BLaER1 treated with 17β-estradiol and CSF1 and Interleukin-3, amounts not matched to agents 10 nM and 100 nM (cell line): ENCODE data around the gene ADGRB3.
A peak's percentile ranks its signal among the peaks of the same experiment; 100 is the strongest.

ENCODE experiments used
- H3K27ac ChIP-seq, 11 experiments: shearing (Covaris generic); formaldehyde crosslinking; 2 replicates each; pipeline ENCODE4 v1.8.1; 2022
- H3K27me3 ChIP-seq, 11 experiments: shearing (Covaris generic); formaldehyde crosslinking; 2 replicates each; pipeline ENCODE4 v1.8.1; 2022
- H3K36me3 ChIP-seq, 11 experiments: shearing (Covaris generic); formaldehyde crosslinking; 2 replicates each; pipeline ENCODE4 v1.8.1; 2022
- H3K4me1 ChIP-seq, 10 experiments: shearing (Covaris generic); formaldehyde crosslinking; 2 replicates each; pipeline ENCODE4 v1.8.1; 2022
- H3K4me2 ChIP-seq, 11 experiments: shearing (Covaris generic); formaldehyde crosslinking; 2 replicates each; pipeline ENCODE4 v1.8.1; 2022
- H3K4me3 ChIP-seq, 10 experiments: shearing (Covaris generic); formaldehyde crosslinking; 2 replicates each; pipeline ENCODE4 v1.8.1; 2022
- H3K9ac ChIP-seq, 11 experiments: shearing (Covaris generic); formaldehyde crosslinking; 2 replicates each; pipeline ENCODE4 v1.8.1; 2022
- H3K9me3 ChIP-seq, 11 experiments: shearing (Covaris generic); formaldehyde crosslinking; replicated peaks in 1 of 11; 2 replicates each; pipeline ENCODE4 v1.8.1; 2022
- H4K20me1 ChIP-seq, 11 experiments: shearing (Covaris generic); formaldehyde crosslinking; 2 replicates each; pipeline ENCODE4 v1.8.1; 2022
- Cebpa-rat ChIP-seq, 11 experiments: shearing (Covaris generic); IDR thresholded peaks; 2 replicates each; pipeline ENCODE4 v1.8.1; 2022

Gene ADGRB3

GRCh38 chr6:68756454-68757375 is 121.6 kb downstream of the ADGRB3 start:
- peak overlapping the region in 2 of 11 experiments; percentile 27 to 35; a peak in 4 of 22 replicates for H3K27ac ChIP-seq
- no peaks in the 10 kb centered on the region for H3K36me3 ChIP-seq
- no peak overlapping the region for H3K9ac ChIP-seq
- no peak overlapping the region for H3K4me3 ChIP-seq
- no peaks in the 10 kb centered on the region for H3K9me3 ChIP-seq
- no peaks in the 10 kb centered on the region for H3K27me3 ChIP-seq
- no peak for TF ChIP-seq Cebpa-rat (IDR thresholded peaks at IDR 0.05)
- peaks cover 0 to 5% (median 0%) of the 10 kb centered on the region in 11 experiments; a peak in 1 of 22 replicates for H4K20me1 ChIP-seq
- H3K4me1 ChIP-seq = peaks cover 0 to 32% (median 10%) of the 10 kb centered on the region in 10 experiments; a peak in 10 of 20 replicates
- H3K4me2 ChIP-seq = peak overlapping the region in 5 of 11 experiments; percentile 6 to 74 (median 62); a peak in 10 of 22 replicates

- H3K27me3 ChIP-seq = no peaks in the 10 kb centered on the region
- no peaks in the 10 kb centered on the region for H3K36me3 ChIP-seq
- H4K20me1 ChIP-seq = peaks cover 0 to 5% (median 0%) of the 10 kb centered on the region in 11 experiments; a peak in 1 of 22 replicates
- no peak overlapping the region for H3K9ac ChIP-seq
- no peak for TF ChIP-seq Cebpa-rat (IDR thresholded peaks at IDR 0.05)
- H3K4me1 ChIP-seq = peaks cover 0 to 32% (median 10%) of the 10 kb centered on the region in 10 experiments; a peak in 10 of 20 replicates
- H3K4me2 ChIP-seq = peak overlapping the region in 3 of 11 experiments; percentile 62 to 74 (median 66); a peak in 4 of 22 replicates
- no peaks in the 10 kb centered on the region for H3K9me3 ChIP-seq
- H3K4me3 ChIP-seq = no peak overlapping the region
- H3K27ac ChIP-seq = no peak overlapping the region
These were observed 122.7 kb downstream of the ADGRB3 start for GRCh38 chr6:68757821-68758220.

- TF ChIP-seq Cebpa-rat (IDR thresholded peaks at IDR 0.05) = no peak
- Histone ChIP-seq H3K9me3 (no peaks in the 10 kb centered on the region), H3K27ac (no peak overlapping the region), H3K4me3 (no peak overlapping the region), H3K4me2 (no peak overlapping the region), H3K36me3 (no peaks in the 10 kb centered on the region), H3K27me3 (no peaks in the 10 kb centered on the region), H3K4me1 (peaks cover 0 to 32% (median 10%) of the 10 kb centered on the region in 10 experiments; a peak in 10 of 20 replicates), H4K20me1 (peaks cover 0 to 5% (median 0%) of the 10 kb centered on the region in 11 experiments; a peak in 1 of 22 replicates), H3K9ac (no peak overlapping the region)
These were observed 123.5 kb downstream of the ADGRB3 start for GRCh38 chr6:68758559-68758958.

- Histone ChIP-seq H3K9me3 (no peaks in the 10 kb centered on the region), H3K9ac (no peak overlapping the region), H4K20me1 (peaks cover 0 to 5% (median 0%) of the 10 kb centered on the region in 11 experiments; a peak in 1 of 22 replicates), H3K4me1 (peaks cover 0 to 27% (median 10%) of the 10 kb centered on the region in 10 experiments; a peak in 10 of 20 replicates), H3K4me2 (no peak overlapping the region), H3K27me3 (no peaks in the 10 kb centered on the region), H3K4me3 (no peak overlapping the region), H3K36me3 (no peaks in the 10 kb centered on the region), H3K27ac (no peak overlapping the region)
- no peak for TF ChIP-seq Cebpa-rat (IDR thresholded peaks at IDR 0.05)
These were observed 125.4 kb downstream of the ADGRB3 start for GRCh38 chr6:68760485-68760884.

GRCh38 chr6:68760941-68761676 is 126.0 kb downstream of the ADGRB3 start:
- H3K27me3 ChIP-seq = no peaks in the 10 kb centered on the region
- no peaks in the 10 kb centered on the region for H3K9me3 ChIP-seq
- H3K4me1 ChIP-seq = peaks cover 0 to 20% (median 7%) of the 10 kb centered on the region in 10 experiments; a peak in 10 of 20 replicates
- peaks cover 0 to 5% (median 0%) of the 10 kb centered on the region in 11 experiments; a peak in 1 of 22 replicates for H4K20me1 ChIP-seq
- no peak overlapping the region for H3K4me2 ChIP-seq
- no peak for TF ChIP-seq Cebpa-rat (IDR thresholded peaks at IDR 0.05)
- no peak overlapping the region for H3K4me3 ChIP-seq
- H3K9ac ChIP-seq = no peak overlapping the region
- H3K27ac ChIP-seq = no peak overlapping the region
- no peaks in the 10 kb centered on the region for H3K36me3 ChIP-seq

- no peaks in the 10 kb centered on the region for H3K9me3 ChIP-seq
- H3K4me3 ChIP-seq = no peak overlapping the region
- H3K9ac ChIP-seq = no peak overlapping the region
- H3K27me3 ChIP-seq = no peaks in the 10 kb centered on the region
- peaks cover 0 to 12% (median 1%) of the 10 kb centered on the region in 10 experiments; a peak in 10 of 20 replicates for H3K4me1 ChIP-seq
- no peak for TF ChIP-seq Cebpa-rat (IDR thresholded peaks at IDR 0.05)
- no peak overlapping the region for H3K27ac ChIP-seq
- no peak overlapping the region for H3K4me2 ChIP-seq
- H4K20me1 ChIP-seq = no peaks in the 10 kb centered on the region
- H3K36me3 ChIP-seq = no peaks in the 10 kb centered on the region
These were observed 126.9 kb downstream of the ADGRB3 start for GRCh38 chr6:68761985-68762384.

- Histone ChIP-seq H3K36me3 (no peaks in the 10 kb centered on the region), H3K9ac (no peak overlapping the region), H3K4me1 (no peaks in the 10 kb centered on the region), H3K4me2 (no peak overlapping the region), H4K20me1 (no peaks in the 10 kb centered on the region; a peak in 1 of 22 replicates), H3K27ac (no peak overlapping the region), H3K27me3 (no peaks in the 10 kb centered on the region), H3K4me3 (no peak overlapping the region), H3K9me3 (no peaks in the 10 kb centered on the region)
- TF ChIP-seq Cebpa-rat (IDR thresholded peaks at IDR 0.05) = no peak
These were observed 136.3 kb downstream of the ADGRB3 start for GRCh38 chr6:68771426-68771825.

- no peak for TF ChIP-seq Cebpa-rat (IDR thresholded peaks at IDR 0.05)
- no peak overlapping the region for H3K4me3 ChIP-seq
- no peak overlapping the region for H3K9ac ChIP-seq
- no peaks in the 10 kb centered on the region for H3K9me3 ChIP-seq
- H3K36me3 ChIP-seq = no peaks in the 10 kb centered on the region
- peaks cover 0 to 6% (median 0%) of the 10 kb centered on the region in 10 experiments; a peak in 2 of 20 replicates for H3K4me1 ChIP-seq
- H3K27me3 ChIP-seq = no peaks in the 10 kb centered on the region
- H4K20me1 ChIP-seq = no peaks in the 10 kb centered on the region; a peak in 1 of 22 replicates
- H3K4me2 ChIP-seq = no peak overlapping the region
- no peak overlapping the region for H3K27ac ChIP-seq
These were observed 139.8 kb downstream of the ADGRB3 start for GRCh38 chr6:68774843-68775242.

- H3K4me3 ChIP-seq = no peak overlapping the region
- H3K9me3 ChIP-seq = no peaks in the 10 kb centered on the region
- no peak overlapping the region for H3K9ac ChIP-seq
- H3K4me1 ChIP-seq = peaks cover 0 to 9% (median 0%) of the 10 kb centered on the region in 10 experiments; a peak in 2 of 20 replicates
- TF ChIP-seq Cebpa-rat (IDR thresholded peaks at IDR 0.05) = no peak
- H3K27me3 ChIP-seq = no peaks in the 10 kb centered on the region
- no peak overlapping the region for H3K4me2 ChIP-seq
- no peaks in the 10 kb centered on the region for H3K36me3 ChIP-seq
- H4K20me1 ChIP-seq = no peaks in the 10 kb centered on the region; a peak in 1 of 22 replicates
- no peak overlapping the region for H3K27ac ChIP-seq
These were observed 141.3 kb downstream of the ADGRB3 start for GRCh38 chr6:68776354-68776753.
